GM21381 (cell line): ENCODE measurements around the gene CLSTN1.
"Not testable (repeated sequence)": the region's sequence is repeated elsewhere in the genome, so short reads cannot be mapped to it uniquely, and the experiment has no call there.

Source experiments
- ATAC-seq: cut with Tn5 transposase; IDR thresholded peaks from one replicate; pipeline ENCODE4 v1.9.1; 2021; ENCODE audit warnings: mild to moderate bottlenecking, moderate library complexity; ENCODE audit not compliant: unreplicated experiment

Gene CLSTN1

GRCh38 chr1:9826616-9827015, 2.9 kb upstream of the CLSTN1 start:
- no peak for ATAC-seq

GRCh38 chr1:9826087-9826486, 2.3 kb upstream of the CLSTN1 start:
- ATAC-seq, result no peak

- ATAC-seq, result no peak
These were observed 1.6 kb upstream of the CLSTN1 start for GRCh38 chr1:9825093-9826074.

- no peak for ATAC-seq
These were observed 931 bp upstream of the CLSTN1 start for GRCh38 chr1:9824702-9825089.

GRCh38 chr1:9823693-9823942, 147 bp downstream of the CLSTN1 start:
- ATAC-seq, result peak; percentile 4

GRCh38 chr1:9822897-9823692, 670 bp downstream of the CLSTN1 start:
- ATAC-seq, result peak; percentile 15

GRCh38 chr1:9822490-9822889, 1.3 kb downstream of the CLSTN1 start:
- no peak for ATAC-seq

GRCh38 chr1:9821710-9822109, 2.1 kb downstream of the CLSTN1 start:
- ATAC-seq, result no peak

GRCh38 chr1:9820521-9820920, 3.2 kb downstream of the CLSTN1 start:
- ATAC-seq, result no peak

GRCh38 chr1:9817734-9818133, 6.0 kb downstream of the CLSTN1 start:
- ATAC-seq, result no peak

GRCh38 chr1:9816199-9816598, 7.6 kb downstream of the CLSTN1 start:
- ATAC-seq, result no peak

- no peak for ATAC-seq
These were observed 8.6 kb downstream of the CLSTN1 start for GRCh38 chr1:9815150-9815549.

- ATAC-seq, result no peak
These were observed 9.1 kb downstream of the CLSTN1 start for GRCh38 chr1:9814619-9815018.

- no peak for ATAC-seq
These were observed 12.4 kb downstream of the CLSTN1 start for GRCh38 chr1:9811239-9811966.

- no peak for ATAC-seq
These were observed 14.7 kb downstream of the CLSTN1 start for GRCh38 chr1:9809100-9809510.

GRCh38 chr1:9808459-9808858, 15.3 kb downstream of the CLSTN1 start:
- ATAC-seq, result no peak

GRCh38 chr1:9807541-9807940, 16.2 kb downstream of the CLSTN1 start:
- ATAC-seq, result no peak

- not testable (repeated sequence) for ATAC-seq
These were observed 17.8 kb downstream of the CLSTN1 start for GRCh38 chr1:9805972-9806371.

- ATAC-seq, result no peak
These were observed 18.7 kb downstream of the CLSTN1 start for GRCh38 chr1:9805006-9805508.

GRCh38 chr1:9803003-9803918, 20.5 kb downstream of the CLSTN1 start:
- not testable (repeated sequence) for ATAC-seq
